ENCODE data around the gene TDRD9.
"Not testable (repeated sequence)": the region's sequence is repeated elsewhere in the genome, so short reads cannot be mapped to it uniquely, and the experiment has no call there.

Gene TDRD9, protein sequence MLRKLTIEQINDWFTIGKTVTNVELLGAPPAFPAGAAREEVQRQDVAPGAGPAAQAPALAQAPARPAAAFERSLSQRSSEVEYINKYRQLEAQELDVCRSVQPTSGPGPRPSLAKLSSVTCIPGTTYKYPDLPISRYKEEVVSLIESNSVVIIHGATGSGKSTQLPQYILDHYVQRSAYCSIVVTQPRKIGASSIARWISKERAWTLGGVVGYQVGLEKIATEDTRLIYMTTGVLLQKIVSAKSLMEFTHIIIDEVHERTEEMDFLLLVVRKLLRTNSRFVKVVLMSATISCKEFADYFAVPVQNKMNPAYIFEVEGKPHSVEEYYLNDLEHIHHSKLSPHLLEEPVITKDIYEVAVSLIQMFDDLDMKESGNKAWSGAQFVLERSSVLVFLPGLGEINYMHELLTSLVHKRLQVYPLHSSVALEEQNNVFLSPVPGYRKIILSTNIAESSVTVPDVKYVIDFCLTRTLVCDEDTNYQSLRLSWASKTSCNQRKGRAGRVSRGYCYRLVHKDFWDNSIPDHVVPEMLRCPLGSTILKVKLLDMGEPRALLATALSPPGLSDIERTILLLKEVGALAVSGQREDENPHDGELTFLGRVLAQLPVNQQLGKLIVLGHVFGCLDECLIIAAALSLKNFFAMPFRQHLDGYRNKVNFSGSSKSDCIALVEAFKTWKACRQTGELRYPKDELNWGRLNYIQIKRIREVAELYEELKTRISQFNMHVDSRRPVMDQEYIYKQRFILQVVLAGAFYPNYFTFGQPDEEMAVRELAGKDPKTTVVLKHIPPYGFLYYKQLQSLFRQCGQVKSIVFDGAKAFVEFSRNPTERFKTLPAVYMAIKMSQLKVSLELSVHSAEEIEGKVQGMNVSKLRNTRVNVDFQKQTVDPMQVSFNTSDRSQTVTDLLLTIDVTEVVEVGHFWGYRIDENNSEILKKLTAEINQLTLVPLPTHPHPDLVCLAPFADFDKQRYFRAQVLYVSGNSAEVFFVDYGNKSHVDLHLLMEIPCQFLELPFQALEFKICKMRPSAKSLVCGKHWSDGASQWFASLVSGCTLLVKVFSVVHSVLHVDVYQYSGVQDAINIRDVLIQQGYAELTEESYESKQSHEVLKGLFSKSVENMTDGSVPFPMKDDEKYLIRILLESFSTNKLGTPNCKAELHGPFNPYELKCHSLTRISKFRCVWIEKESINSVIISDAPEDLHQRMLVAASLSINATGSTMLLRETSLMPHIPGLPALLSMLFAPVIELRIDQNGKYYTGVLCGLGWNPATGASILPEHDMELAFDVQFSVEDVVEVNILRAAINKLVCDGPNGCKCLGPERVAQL (N-terminal part only)

DNA sequence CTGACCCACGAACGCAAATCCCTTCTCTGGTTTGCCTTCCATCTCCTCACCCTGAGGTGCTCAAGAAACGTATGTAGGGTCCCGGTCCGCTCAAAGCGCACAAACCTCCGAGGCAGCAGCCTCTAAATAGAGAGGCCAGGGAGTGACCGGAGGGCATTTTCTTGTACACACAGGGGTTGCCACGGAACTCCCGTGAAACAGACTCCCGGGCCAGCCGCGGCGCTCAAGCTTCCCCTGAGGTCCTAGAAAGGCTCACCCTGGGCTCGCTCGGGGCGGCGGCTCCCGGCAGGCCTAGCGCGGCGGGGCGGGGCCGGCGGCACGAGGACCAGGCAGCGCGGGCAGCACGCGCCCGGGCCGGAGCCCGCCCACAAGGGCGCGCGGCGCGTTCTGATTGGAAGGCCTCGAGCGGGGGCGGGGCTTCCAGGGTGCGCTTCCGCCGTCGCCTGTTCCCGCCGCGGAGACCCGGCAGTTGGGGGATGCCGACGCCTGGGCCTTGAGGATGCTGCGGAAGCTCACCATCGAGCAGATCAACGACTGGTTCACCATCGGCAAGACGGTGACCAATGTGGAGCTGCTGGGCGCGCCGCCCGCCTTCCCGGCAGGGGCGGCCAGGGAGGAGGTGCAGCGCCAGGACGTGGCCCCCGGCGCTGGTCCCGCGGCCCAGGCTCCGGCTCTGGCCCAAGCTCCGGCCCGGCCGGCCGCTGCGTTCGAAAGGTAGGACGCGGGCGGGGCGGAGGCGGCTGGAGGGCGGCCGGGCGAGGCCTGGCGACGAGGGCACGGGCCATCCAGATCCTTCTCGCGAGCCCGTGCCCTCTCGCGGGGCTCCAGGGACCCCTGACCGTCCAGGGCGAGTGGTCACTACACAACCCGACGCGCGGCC lies at the start of gene TDRD9:
Gene TDRD9, plus strand, starts transcription at position 446 of the 880 bp plus-strand sequence. Its CDS starts 54 bp downstream, at position 500.
- DNase-seq, result no peak

DNA sequence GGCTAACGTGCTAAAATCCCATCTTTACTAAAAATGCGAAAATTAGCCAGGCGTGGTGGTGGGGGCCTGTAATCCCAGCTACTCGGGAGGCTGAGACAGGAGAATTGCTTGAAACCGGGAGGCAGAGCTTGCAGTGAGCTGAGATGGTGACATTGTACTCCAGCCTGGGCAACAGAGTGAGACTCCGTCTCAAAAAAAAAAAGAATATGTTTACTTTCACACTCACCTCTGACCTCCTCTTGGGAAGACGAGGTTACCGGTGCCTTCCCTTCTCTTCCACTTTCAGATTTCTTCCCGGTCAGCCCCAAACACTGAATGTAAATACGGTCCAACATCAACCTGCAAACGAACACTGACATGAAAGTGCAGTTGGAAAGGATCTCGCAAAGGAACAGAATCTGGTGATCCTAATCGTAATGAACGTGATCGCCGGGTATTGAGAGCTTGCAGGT lies 49.1 kb upstream of the TDRD9 start:
- DNase-seq, result no peak

DNA sequence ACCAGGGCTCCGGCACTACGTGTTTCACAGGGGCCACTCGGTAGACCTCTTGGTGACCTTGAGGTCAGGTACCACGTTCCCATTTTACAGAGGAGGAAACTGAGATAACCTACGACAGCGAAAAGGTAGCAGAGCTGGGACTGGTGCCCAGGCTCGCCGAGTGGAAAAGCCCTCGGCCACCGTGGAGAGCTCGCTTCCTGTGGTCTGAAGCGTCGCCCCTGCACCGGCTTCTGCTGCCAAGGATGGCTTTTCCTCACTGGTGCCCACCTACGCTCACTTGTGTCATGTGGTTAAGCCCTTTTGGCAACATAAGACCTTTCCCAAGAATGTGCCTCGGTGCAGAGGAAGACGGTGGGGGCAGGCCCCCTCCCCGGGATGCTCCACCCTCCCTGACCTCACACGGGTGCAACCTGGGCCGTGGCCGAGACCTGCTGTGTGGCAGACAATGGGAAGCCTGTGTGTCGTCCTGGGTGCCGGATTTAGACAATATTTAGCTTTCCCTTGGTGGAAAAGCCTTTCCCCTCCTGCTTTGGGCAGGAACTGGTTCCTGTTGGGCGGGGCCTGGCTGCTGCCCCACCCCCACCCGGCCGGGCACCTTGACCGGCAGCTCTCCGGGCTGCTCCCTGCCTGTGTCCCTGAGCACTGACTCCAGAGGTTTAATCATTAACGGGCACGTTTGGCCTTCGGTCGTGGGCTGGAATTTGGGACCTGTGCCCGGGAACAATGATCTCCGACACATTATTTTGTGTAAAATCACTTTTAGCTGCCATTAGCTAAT lies 48.5 kb upstream of the TDRD9 start:
- DNase-seq, result no peak

DNA sequence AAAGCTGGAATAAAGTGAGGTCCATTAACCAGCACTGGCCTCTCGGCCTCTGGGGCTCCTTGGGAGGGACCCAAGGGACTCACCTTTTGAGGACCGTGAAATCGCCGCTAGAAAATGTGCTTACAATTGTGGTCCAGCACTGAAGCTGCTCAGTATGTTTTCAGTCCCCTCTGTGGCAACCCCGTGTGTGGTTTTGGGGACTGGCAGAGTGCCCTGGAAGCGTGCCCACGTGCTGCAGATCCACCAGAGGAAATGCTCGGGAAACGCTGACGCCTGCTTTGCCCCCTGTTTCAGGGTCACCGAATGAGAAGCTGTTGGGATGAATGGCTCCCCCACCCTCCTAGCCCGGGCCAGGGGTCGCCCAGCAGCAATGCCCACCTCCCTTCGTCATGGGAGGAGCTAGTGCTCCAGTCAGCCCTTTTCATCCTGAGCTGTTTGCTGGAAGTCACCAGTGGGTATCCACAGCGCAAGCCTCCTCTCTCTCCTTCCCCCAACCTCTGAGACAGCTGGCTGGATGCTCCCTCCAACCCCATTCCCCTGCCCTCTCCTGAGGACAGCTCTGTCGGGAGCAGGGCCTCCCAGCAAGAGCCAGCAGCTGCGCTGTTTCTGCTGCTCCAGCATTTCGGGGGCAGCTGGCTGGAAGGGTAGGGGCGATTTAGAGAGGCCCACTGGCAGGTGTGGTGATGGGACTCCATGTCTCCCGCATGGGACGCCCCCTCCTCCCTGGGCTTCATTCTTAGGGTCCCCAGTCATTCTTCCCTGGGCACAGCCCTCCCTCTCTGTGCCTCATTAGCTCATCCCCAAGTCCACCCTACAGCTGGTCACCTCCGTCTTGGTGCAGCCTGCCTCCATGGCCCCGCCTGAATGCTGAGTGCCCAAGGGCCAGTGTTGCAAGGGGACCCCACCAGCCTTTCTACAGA lies 47.6 kb upstream of the TDRD9 start:
- peak; percentile 13 for DNase-seq

DNA sequence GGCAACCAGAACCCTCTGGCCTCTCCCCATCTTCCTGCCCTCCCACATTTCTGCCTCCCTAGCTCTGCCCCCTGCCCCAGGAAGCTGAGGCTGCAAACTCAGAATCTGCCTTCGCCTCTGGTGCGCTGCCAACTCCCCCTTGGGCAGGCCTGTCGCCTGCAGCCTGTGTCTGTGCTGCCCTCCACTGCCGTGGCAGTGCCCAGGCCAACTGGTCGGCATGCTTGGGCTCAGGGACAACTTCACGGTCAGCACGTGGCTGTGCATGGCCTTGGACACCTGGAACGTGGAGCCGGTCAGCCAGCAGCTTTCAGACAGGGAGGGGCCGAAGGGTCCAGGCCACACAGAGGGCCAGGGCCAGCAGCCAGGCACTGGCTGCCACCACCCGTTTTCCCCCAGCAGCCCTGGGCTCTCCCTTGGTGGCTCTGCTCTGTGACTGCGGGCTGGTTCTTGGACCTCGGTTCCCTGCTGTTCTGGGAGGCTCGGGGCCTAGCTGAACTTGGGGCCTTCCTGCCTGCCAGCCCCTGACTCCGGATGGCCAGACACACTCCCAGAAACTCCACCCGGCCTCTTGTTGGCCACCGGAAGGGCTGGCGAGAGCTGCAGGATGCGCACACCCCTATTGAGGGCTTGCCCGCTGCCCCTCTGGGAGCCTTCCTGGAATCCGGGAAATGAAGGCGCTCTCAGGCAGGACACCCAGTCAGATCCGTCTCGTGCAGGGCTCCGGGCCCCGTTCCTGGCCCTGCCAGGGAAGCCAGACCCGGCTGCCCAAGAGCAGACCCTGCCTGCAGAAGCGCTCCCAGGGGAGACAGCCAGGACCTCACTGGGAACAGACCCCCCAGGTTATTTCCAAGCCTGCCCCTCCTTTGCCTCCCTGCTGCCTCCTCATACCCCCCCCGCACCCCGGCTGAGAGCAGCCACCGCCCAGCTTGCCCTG lies 46.7 kb upstream of the TDRD9 start:
- DNase-seq, result no peak

DNA sequence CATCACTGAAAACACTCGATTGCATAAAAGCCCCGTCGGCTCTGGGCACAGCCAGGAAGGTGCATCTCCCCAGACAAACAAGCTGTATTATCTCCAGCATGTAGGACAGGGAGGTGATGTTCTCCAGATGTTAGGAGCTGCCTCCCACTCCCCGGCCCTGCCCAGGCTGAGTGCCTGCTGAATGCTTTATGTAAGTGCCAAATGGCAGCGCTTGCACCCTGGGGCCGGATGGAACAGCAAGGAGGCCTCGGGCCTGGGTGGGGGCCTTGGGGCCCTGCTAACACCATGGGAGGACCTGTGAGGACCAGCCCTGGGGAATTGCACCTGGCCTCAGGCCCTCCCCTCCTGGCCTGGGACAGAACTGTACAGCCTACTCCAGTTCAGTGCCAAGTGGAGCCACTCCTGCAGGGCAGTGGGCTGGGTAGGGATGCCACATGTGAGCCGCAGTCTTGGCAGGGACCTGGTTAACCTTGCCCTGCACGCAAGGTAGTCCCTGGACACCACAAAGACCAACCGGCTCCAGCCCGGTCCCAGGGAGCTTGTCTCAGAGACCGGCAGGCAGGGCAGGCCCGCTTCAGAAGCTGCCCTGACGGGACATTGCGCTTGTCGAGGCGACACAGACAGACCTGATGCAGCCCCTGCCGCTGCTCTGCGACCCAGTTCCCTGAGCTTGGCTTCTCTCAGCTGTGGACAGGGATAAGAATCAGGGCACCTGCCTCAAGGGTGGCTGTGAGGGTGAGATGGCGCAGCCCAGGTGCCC lies 45.6 kb upstream of the TDRD9 start:
- DNase-seq, result no peak

DNA sequence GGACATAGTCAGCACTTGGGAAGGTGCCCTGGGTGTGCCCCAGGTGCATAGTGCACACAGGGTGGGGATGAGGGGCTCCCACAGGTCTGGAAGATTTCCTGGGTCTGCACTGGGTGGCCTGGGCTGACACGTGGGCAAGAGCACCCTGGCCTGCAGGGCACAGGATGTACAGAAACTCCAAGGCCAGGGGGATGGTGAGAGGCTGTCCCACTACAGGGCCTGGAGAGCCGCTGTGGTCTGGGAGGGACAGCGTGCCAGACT lies 45.1 kb upstream of the TDRD9 start:
- DNase-seq, result no peak

DNA sequence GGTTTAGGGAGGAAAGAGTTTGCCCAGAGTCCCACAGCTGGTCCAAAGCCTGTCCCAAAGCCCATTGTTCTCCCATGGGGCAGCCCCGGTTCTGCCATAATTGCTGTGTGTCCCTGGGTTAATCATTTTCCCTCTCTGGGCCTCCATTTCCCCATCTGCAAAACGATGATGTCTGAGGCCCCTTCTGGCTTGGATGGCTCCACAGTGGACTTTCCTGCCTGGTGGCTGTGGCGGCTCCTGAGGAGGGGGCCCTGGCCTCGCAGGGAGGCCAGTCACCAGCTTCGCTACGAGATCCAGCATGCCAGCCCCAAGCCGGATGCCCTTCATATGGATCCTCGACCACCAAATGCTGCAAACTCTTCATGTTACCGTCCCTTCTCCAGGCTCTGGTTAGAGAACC lies 43.4 kb upstream of the TDRD9 start:
- no peak for DNase-seq

DNA sequence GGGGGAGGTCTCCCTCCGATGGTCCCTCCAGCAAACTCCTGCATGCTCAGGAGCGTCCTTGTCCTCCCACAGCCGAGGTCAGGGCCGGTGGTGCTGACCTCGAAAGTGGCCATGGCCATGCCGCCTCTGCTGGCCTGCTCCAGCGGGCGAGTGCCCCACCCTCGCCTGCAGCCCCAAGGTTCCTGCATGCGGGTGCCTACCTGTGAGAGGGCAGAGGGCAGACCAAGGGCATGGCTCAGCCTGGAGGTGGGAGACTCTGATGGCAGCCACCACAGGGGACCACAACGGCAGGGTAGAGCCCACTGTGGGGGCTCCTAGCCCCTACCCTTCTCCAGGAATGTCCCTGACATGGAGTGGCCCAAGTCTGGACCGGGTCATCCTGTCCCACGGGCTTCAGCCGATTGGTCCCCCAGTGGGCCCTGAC lies 42.7 kb upstream of the TDRD9 start:
- no peak for DNase-seq

DNA sequence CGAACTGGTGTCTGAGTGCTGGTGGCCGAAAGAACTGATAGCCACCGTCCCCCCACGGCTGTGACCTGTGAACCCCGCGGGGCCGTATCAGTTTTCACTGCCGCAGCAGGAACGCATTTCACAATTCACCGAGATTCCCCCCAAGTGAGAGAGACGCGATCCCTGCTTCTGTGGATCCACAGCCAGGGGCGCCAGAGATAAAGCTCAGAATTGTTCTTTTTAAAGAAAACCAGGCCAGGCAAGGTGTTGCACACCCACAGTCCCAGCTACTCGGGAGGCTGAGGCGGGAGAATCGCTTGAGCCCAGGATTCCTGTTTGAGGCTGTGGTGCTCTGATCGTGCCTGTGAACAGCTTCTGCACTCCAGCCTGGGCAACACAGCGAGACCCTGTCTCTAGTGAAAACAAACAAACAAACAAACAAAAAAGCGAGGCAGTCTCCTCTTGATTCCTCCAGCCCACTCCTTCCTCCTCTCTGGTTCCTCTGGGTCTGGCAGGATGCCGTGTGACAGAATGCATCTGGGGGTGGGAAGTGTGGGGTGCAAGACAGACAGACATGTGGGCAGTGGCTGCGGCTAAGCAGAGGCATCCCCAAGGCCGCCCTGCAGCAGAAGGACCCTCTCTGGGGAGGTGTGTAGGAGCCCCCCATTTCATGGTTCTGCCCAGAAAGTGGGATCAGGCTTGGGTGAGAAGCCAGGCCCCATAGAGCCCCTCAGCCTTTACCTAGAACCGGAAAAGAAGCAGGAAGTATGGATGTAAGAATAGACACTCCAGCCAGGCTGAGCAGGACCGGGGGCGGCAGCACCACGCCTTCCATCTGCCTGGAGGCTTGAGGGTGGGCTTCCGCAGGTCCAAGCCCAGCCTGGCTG lies 41.7 kb upstream of the TDRD9 start:
- DNase-seq, result no peak

DNA sequence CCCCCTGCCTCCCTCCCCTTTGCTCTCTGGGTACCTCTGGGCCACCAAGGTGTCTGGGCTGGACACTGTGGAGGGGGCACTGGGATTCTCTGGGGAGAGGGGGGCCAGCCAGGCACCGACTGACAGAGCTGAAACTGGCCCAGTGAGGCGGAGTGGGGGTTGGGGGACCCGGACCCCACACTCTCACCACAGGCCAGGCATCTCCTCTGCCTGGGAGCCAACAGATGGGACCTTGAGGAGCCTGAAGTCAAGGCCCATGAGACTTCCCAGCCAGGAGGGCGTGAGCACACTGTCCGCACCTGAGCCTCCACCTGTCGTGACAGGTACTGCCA lies 41.1 kb upstream of the TDRD9 start:
- DNase-seq, result no peak

DNA sequence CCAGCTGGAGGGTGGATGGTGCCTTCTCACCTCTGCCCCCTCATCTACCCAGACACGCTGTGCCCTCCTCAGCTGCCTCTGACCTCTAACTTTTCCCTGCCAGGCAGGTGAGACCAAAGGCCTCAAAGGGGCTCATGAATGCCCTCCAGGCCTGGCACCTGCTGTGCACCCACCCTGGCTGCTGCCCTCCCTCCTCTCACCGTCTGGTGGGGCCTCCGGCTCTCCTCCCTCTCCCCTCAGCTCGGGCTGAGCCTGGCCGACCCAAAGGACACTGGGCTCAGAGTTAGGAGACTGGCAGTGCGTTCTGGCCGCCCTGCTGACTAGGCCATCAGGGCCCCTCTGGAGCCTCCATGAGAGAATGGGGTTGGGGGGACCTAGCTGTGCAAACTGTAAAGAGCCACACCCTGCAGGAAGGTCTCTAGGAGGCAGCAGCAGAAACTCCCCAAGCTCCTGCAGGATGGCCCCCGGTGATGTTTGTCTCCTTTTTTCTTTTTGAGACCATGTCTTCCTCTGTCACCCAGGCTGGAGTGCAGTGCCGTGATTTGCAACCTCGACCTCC lies 40.6 kb upstream of the TDRD9 start:
- DNase-seq, result no peak

DNA sequence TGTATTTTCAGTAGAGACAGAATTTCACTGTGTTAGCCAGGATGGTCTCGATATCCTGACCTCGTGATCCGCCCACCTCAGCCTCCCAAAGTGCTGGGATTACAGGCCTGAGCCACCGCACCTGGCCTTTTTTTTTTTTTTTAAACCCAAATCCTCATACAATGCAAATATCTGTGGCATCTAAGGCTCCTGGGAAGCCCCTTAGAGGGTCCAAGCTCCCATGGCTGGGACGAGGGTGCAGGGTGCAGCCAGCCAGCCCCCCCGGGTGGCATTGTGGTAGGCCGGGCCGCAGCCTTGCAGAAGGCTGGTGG lies 39.3 kb upstream of the TDRD9 start:
- not testable (repeated sequence) for DNase-seq

DNA sequence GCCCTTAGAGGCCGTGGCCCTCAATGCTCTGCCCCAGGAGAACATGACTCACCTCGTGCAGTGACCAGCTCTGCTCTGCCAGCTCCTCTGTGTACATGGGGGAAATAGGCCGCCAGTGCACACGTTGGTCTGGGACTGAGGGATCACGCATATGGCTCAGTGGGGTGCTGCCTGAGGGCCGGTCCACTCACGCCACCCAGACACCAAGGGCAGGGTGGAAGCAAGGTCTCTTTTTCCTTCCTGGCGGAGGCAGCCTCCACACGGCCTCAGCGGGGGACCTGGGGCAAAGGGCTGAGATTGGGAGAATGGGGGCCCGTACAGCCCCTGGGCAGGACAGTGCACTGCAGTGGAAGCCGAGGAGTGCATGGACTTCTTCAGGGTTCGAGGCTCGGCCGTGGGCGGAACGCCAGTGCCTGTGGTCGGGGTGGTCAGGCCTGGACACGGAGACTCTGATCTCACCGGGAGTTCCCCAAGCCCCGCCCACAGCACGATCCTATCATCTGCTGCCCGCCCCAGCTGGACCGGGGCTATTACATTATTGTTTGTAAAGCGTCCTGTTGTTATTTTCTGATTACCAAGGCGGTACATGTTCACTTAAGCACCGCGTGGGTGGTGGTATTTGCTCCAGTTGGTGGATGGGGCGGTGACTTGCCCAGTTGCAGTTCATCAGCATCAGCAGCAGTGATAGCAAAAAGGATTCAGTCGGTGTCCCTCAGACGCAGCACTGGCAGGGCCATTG lies 38.8 kb upstream of the TDRD9 start:
- DNase-seq, result no peak

DNA sequence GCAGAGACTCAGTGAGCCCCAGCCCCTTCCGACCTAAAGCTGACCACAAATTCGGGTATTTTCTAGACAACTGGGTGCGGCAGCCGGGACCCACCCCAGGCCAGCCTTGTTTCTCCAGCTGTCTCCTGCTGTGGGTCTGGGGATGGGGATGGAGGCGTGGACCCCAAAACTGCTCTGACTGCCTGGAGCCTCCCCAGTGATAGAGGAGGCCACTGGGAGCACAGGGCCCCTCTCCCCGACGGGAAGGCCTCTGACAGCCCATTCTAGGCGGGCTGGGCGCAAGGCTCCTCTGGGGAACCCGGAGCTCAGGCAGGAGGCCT lies 38.2 kb upstream of the TDRD9 start:
- DNase-seq, result no peak

DNA sequence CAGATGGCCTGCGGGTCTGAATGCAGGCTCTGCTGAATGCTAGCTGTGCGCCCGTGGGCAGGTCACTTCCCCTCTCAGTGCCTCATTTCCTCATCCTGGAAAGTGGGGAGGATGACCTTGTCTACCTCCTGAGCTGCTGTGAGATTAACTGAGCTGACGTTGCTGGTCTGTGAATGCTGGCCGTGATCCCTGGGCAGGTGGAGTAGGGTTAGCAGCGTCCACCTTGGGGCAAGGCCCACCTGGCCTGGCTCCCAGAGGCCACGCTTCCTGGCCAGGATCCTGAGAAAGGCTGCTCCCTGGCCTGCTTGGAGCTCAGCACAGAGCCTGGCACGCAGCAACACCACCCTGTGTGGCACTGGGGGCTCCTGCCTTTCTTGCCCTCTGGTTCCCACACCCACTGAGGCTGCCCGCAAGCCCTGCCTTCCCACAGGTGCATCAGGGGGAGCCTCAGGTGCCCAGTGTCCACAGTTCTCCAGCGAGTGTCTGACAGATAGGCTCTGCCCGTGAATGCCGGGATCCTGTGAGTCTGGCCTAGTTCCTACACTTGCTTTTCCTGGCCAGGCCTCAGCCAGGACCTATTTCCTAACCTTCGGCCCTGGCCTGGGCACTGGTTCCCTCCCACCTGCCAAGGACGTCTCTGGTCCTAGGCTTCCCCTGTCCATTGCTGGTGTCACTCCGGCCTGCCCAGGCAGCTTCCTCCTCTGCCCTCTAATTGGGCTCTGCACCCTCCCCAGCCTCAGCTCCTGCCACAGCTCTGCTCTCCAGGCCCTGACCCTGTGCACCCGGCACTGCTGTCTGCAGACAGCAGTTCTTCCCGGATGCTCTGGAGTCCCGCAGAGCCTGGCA lies 37.2 kb upstream of the TDRD9 start:
- no peak for DNase-seq
